HG02840 (cell line): ENCODE data around the gene N4BP2.
A peak's percentile ranks its signal among the peaks of the same experiment; 100 is the strongest.

Source experiments
- ATAC-seq: cut with Tn5 transposase; IDR thresholded peaks from one replicate; pipeline ENCODE4 v1.9.1; 2021; ENCODE audit warnings: mild to moderate bottlenecking, moderate library complexity, moderate number of reproducible peaks; ENCODE audit not compliant: unreplicated experiment, low FRiP score

N4BP2 gene

GRCh38 chr4:40190465-40190864, 133.8 kb downstream of the N4BP2 start:
- ATAC-seq, result no peak

GRCh38 chr4:40190880-40191815, 134.5 kb downstream of the N4BP2 start:
- ATAC-seq, result no peak

GRCh38 chr4:40192114-40193015, 135.7 kb downstream of the N4BP2 start:
- no peak for ATAC-seq

GRCh38 chr4:40193016-40193571, 136.4 kb downstream of the N4BP2 start:
- ATAC-seq, result no peak

GRCh38 chr4:40193578-40193977, 136.9 kb downstream of the N4BP2 start:
- ATAC-seq, result no peak

DNA sequence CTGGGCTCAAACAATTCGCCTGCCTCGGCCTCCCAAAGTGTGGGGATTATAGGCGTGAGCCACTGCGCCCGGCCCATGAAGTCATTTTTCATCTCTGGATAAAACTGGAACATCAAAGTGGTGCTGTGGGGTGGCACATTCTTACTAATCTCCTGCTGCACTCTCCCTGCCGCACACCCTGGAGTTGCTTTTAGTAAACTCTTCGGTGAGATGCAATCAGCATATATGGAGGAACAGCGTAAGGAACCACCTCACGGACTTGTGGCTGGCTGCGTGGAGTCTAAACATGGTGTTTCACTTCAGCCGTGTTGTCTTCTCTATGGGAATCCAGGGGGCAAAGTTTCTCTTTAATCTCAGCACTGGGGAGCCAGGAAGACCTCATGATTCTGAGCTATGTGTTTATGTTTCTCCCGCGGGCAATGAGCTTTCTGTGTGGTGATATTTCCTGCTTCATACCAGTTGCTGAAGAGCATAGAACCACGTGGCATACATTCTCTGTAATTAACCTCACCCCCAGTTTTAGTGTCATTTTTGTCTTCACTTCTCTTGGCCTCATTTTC, 138.0 kb downstream of the N4BP2 start:
- ATAC-seq, result no peak

GRCh38 chr4:40195182-40196177, 138.8 kb downstream of the N4BP2 start:
- no peak for ATAC-seq

DNA sequence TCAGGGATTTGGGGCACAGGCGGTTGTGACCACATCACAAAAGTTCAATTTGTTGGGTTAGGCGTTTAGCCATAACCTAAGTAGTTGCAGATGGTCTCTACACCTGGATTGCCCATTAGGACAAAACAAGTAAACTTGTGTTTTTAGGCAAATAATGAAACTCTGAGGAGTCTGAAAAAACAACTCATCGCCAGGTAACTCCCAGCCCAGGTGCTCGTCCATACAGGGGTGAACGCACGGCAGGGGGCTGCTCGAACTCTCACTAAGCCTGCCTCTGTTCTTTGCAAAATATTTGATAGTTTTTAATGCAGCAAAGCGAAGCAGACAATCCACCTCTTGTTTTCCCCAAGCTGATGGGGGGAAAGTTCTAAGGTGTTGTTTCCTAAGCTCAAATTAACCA, 139.6 kb downstream of the N4BP2 start:
- ATAC-seq, result no peak

GRCh38 chr4:40196724-40197281, 140.2 kb downstream of the N4BP2 start, which contains the start of gene RHOH:
RHOH (plus strand) TSS chr4:40197031; CDS start chr4:40243387, 46,356 bp downstream.
- ATAC-seq, result no peak

- no peak for ATAC-seq
Measured at GRCh38 chr4:40197879-40198689, 141.4 kb downstream of the N4BP2 start.

- no peak for ATAC-seq
Measured at GRCh38 chr4:40199179-40199670, 142.6 kb downstream of the N4BP2 start.

GRCh38 chr4:40199999-40200874, 143.6 kb downstream of the N4BP2 start:
- peak; percentile 41 for ATAC-seq

DNA sequence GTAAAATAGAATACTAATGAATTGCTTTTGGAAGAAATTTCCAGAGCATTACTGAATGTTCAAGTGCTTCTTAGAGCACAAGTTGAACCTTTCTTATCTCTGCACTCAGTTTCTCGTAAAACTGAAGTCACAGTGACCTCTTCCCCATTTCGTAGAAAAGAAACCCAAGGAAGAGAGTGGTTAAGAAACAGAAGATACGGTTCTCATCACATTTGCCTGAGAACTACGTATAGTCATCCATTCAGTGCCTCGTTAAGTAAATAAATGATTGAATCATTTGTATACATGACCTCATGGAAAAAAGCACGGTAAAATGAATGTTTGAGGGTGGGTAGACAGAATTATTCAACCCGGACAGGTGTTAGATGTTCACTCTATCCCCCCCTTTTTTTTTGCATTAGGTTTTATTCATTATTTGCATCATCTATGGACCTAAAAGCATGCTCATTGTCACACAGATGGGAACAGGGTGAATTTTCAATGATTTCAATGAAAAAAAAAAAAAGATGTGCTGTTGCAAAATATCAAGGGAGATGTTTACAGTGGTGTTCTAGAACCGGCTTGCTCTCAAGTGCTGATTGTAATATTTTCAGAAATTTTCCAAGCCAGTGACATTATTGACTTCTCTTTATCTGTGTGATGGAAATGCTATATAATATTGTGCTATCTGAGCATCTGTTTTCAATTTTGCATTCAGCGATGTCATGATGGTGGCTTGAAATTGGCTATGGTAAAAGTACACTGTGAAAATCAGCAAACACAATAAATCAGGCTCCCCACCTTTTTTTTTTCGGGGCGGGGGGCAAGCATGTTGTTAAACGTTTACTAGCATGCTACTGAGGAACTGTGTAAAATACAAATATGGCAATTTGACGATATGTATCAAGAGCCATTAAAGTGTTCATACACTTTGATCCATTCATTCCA, 144.5 kb downstream of the N4BP2 start:
- no peak for ATAC-seq

- no peak for ATAC-seq
Measured at GRCh38 chr4:40201898-40202297, 145.2 kb downstream of the N4BP2 start.

DNA sequence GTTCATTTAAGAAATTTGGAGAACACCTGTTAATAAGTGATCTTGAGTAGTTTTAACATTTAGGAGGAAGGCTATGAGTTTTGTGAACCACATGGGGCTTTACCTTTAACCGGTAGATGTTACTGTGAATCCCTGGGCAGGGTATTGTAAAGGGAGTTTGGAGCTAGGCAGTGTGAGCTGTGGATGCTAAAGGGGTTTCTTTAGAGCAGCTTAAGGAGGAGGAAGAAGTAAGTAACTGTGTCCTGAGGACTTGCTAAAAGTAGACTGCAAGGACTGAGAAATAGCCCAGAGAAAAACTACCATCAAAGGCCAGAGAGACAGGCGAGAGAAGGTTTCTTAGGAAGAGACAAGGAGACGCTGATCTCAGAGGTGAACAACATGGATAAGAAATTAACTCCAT, 145.8 kb downstream of the N4BP2 start:
- ATAC-seq, result no peak
